ENCODE measurements around the gene CDR2L.
"Not testable (repeated sequence)": the region's sequence is repeated elsewhere in the genome, so short reads cannot be mapped to it uniquely, and the experiment has no call there.

Gene CDR2L

DNA sequence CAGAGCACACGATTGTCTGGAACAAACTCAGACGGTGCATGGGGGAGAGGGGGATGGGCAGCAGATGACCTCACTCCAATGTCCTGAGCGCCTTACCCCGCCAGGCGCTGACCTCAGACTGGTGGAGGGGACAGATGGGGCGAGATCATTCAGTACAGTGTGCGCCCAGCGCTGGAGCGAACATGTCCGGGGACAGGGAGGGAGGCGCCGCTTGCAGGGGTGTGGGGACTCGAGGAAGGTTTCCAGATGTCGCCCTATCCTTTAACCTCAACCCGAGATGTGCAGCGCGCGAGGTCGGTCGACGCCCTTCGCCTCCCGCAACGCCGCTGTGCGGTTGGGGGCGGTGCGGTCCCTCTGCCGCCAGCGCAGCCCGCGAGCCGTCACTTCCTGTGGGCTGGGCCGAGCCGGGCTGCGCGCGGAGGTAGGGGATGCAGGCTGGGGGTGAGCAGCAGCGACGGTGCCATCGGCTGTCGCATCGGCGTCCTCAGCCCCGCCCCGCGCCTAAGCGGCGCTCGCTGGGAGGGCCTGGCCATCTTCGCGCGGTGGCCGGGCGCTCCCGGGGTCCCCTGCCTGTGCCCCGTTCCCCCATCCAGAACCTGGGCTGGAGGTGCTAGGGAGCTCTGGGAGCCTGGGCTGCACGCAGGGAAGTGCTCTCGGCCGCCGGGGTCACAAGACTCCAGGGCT is 5.3 kb upstream of the CDR2L start:
- DNase-seq, result peak in 12 of 14 donors; percentile 72 to 89 (median 80)

DNA sequence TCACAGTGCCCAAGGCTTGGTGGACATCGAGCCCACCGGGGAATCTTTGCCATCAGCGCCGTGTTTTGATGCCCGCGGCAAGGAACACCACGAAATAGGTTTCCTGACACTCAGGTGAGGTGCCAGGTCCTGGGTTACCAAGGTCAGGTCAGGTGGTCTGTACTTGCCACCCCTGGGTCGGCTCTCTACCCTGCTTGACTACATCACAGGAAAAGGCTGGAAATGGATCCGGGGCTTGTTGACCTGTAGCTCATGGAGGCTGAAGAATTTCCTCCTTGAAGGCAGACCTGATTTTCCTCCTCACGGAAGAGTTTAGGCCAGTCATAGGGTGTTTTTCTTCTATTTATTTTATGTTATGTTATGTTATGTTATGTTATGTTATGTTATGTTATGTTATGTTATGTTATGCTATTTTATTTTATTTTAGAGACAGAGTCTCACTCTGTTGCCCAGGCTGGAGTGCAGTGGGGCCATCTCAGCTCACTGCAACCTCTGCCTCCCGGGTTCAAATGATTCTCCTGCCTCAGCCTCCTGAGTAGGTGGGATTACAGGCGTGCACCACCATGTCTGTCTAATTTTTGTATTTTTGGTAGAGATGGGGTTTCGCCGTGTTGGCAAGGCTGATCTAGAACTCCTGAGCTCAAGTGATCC is 4.6 kb upstream of the CDR2L start:
- DNase-seq, result peak in 2 of 14 donors; percentile 46 to 75

- no peak for DNase-seq
Measured at GRCh38 chr17:74986206-74986576, 1.2 kb upstream of the CDR2L start.

DNA sequence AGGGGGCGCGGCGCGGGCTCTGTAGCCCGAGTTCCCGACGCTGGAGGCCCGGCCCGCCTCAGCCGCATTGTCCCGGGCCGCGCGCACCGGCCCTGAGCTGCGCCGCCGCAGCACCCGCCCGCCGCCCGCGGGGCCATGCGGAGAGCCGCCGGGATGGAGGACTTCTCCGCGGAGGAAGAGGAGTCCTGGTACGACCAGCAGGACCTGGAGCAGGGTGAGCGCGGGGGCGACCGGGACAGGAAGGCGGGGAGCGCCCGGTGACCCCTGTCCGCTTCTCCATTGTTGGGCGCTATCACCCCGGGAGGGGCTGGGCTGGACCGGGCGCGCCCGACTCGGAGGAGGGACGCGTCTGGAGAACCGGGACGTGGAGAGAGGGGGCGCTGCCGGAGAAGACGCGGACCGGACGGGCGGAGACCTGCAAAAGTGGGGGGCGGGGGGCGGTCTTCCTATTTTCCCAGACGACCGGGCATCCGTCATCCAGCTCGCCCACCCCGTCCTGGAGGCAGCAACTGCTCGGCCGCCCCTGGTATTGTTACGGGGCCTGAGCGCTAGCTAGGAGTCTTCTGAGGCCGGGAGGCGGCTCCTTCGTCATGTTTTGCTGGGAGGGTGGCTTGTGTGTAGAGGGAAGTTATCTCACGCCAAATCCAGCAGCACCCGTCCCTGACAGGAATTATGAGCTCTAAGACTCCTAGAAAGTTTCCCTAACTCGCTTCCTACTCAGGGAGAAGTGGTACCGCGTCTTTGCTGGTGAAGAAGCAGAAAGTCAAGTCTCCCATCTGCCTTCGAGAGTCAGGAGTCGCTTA is 678 bp downstream of the CDR2L start:
- DNase-seq, result peak in 12 of 14 donors; percentile 36 to 74 (median 60)

- DNase-seq, result peak in 1 of 14 donors; percentile 42
Measured at GRCh38 chr17:74990581-74991105, 3.2 kb downstream of the CDR2L start.

GRCh38 chr17:74992223-74992622 is 4.8 kb downstream of the CDR2L start:
- DNase-seq, result no peak

DNA sequence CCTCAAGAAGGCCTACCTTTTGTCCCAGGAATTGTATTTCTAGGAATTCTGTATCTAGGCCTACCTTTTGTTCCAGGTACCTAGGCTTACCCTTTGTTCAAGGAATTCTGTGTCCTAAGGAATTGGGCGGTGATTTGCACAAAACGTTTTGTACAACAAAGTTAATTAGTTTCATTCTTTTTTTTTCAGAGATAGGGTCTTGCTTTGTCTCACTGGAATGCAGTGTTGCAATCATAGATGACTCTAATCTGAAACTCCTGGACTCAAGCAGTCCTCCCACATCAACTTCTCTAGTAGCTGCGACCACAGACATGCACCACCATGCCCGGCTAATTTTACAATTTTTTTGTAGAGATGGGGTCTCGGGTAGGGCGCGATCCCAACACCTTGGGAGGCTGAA is 7.0 kb downstream of the CDR2L start:
- DNase-seq, result no peak

- no peak for DNase-seq
Measured at GRCh38 chr17:74995847-74996246, 8.4 kb downstream of the CDR2L start.

DNA sequence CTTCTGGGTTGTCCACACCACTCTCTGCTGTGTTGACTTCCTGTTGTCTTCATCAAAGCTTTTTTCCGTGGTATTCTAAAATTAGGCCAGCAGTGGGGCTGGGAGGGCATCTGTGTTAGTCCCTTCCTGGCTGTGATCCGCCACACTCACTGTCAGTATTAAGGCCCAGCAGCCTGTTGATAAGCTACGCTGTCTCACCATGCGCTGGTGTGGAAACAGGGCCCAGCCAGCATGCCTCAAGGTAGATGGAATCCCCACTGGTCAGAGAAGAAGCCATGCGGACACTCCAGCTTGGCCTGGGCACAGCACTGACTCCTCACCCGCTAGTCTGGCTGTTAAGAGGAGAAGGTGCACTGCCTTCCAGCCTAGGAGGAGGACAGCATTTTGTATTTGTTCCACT is 11.4 kb downstream of the CDR2L start:
- peak in 1 of 14 donors; percentile 67 for DNase-seq

GRCh38 chr17:74999523-74999922 is 12.1 kb downstream of the CDR2L start:
- no peak for DNase-seq

GRCh38 chr17:75001915-75002843 is 14.7 kb downstream of the CDR2L start:
- peak in 1 of 14 donors; percentile 55 for DNase-seq

- peak in 1 of 14 donors; percentile 44 for DNase-seq
Measured at GRCh38 chr17:75003070-75003956, 15.9 kb downstream of the CDR2L start.

GRCh38 chr17:75003957-75004355 is 16.5 kb downstream of the CDR2L start:
- DNase-seq, result no peak

DNA sequence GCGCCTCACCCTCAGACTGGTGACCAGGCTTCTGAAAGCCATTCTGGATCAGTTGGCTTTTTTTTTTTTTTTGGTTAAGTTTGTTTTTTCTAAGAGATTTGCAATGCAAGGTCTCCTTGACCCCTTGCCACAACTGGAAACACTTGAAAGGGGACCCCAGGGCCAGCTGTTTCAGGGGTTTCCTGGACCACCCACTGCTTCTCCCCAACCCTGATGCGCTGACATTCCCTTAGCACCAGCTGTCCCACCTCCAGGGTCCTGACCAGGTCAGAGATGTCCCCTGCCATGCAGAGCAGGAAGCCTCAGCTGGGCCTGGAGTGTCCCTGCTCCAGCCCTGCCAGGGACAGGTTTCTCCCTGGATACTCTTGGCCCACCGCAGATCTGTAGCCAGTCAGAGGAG is 16.9 kb downstream of the CDR2L start:
- peak in 1 of 14 donors; percentile 37 for DNase-seq

- no peak for DNase-seq
Measured at GRCh38 chr17:75005291-75005690, 17.9 kb downstream of the CDR2L start.

DNA sequence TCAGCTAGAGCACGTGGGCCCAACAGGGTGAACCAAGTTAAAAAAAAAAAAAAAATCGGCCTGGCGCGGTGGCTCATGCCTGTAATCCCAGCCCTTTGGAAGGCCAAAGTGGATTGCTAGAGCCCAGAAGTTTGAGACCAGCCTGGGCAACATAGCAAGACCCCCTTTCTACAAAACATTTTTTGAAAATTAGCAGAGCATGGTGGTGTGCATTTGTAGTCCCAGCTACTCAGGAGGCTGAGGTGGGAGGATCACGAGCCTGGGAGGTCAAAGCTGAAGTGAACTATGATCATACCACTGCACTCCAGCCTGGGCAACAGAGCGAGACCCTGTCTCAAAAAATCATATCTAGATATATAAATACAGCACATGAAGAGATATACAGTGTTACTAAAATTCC is 18.7 kb downstream of the CDR2L start:
- DNase-seq, result not testable (repeated sequence)

DNA sequence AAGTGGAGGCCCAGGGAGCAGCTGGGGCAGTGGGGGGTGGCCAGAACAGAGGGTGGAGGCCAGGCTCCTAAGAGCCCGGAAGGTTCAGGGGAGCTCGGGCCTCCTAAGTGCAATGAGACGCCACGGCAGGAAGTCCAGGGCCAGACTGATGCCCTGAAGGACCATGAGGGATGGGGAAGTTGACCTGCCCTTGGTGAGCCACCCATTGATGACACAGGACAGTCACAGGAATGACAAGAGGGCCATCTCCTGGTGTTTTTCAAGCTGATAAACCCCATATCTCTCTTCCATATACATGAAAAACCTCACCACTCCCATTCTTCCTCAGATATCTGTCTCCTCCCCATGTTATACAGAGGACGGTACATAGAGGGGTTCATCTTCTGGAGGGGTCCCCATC is 19.2 kb downstream of the CDR2L start:
- DNase-seq, result no peak

DNA sequence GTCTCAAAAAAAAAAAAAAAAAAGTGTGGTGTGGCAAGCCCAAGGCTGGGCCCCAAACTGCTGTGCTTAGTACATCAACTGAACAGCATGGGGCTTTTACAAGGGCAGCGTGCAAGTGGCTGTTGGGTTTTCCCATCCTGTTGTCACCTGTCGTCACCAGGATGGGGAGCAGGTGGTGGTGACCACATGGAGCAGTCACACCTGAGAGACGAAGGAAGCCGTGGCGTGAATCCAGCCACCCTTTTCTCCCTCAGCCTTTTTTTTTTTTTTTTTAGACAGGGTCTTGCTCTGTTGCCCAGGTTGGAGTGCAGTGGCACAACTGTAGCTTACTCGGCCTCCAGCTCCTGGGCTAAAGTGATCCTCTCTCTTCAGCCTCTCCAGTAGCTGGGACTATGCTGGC is 20.9 kb downstream of the CDR2L start:
- peak in 1 of 14 donors; percentile 60 for DNase-seq

- DNase-seq, result peak in 1 of 14 donors; percentile 15
Measured at GRCh38 chr17:75009139-75009724, 21.8 kb downstream of the CDR2L start.

DNA sequence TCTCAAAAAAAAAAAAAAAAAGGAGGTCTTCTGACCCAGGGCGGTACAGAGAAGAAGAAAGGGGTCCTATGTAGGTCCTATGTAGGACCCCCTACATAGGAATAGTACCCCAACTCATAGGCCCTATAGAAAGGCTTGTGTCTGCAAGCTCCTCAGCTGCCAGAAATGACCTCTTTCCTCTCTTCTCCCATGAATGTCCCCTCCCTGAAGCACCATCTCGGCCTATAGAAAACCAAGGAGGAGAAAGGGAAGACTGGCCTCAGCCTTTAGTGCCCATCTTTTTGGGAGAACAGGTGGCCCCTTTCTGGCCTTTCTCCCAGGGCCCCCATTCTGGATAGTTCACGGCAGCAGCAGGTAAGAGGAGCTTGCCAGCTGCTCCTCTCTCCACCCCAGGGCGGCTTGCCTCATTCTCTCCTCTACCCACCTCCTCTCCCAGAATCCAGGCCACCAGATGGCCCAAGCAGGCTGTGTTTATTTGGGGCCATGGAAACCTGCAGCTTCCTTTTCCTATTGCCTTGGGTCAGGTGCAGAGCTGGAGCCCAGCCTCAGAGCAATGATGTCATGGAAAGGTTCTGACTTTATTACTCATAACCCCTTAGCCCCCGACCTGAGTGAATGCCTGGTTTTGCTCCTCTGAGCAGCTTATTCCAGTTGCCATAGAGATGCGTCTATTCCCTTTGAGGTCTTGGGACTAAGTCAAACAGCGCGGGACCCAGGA is 23.4 kb downstream of the CDR2L start:
- peak in 4 of 14 donors; percentile 14 to 99 (median 65) for DNase-seq

All from C1 segment of cervical spinal cord (tissue), 14 donors.